Endothelial cell (in vitro differentiated cells): ENCODE measurements around the gene SREBF1. TPM values are rescaled to one million over a fixed set of nuclear protein-coding genes. Genes with fewer than 3 reads are reported as not detected.
A peak's percentile ranks its signal among the peaks of the same experiment; 100 is the strongest.

Experiments used
- DNase-seq: peaks from one replicate; pipeline ENCODE4 v3.0.0; 2021; ENCODE audit warnings: low spot score
- H3K27ac Mint-ChIP-seq: one replicate; pipeline ENCODE4 v1.8.0; 2021; ENCODE audit warnings: mixed read lengths, inconsistent platforms; ENCODE audit not compliant: unreplicated experiment
- H3K27me3 Mint-ChIP-seq: one replicate; pipeline ENCODE4 v1.8.0; 2021; ENCODE audit warnings: mild to moderate bottlenecking, moderate library complexity, mixed read lengths, inconsistent platforms; ENCODE audit not compliant: unreplicated experiment
- H3K36me3 Mint-ChIP-seq: one replicate; pipeline ENCODE4 v1.8.0; 2021; ENCODE audit warnings: mild to moderate bottlenecking, low read depth, mixed read lengths, inconsistent platforms; ENCODE audit not compliant: unreplicated experiment
- H3K4me1 Mint-ChIP-seq: one replicate; pipeline ENCODE4 v1.8.0; 2021; ENCODE audit warnings: mild to moderate bottlenecking, mixed read lengths, inconsistent platforms; ENCODE audit not compliant: unreplicated experiment
- H3K4me3 Mint-ChIP-seq: one replicate; pipeline ENCODE4 v1.8.0; 2021; ENCODE audit warnings: mild to moderate bottlenecking, mixed read lengths, inconsistent platforms; ENCODE audit not compliant: unreplicated experiment
- H3K9me3 Mint-ChIP-seq: one replicate; pipeline ENCODE4 v1.8.0; 2021; ENCODE audit warnings: mixed read lengths, inconsistent platforms; ENCODE audit not compliant: unreplicated experiment
- total RNA-seq: library from RNA; stranded (reverse); fragmentation: NEBNext Ultra II Directional; extraction: Animal tissue kit (Norgen Biotek cat#: 25700); gene quantifications from one replicate; pipeline ENCODE4 v1.2.1, GENCODE V29; 2021; ENCODE audit not compliant: unreplicated experiment
- TF ChIP-seq, protein P1 (sequence below): fragments of 200-600 bp; sonication (generic); IDR thresholded peaks from one replicate; pipeline ENCODE4 v1.5.0; 2021; ENCODE audit warnings: antibody characterized with exemption; ENCODE audit not compliant: unreplicated experiment

The SREBF1 gene
- total RNA-seq, 1 donor from 2014 or later, result 146 TPM

GRCh38 chr17:17795946-17796786, 40.6 kb downstream of the SREBF1 start:
- Mint-ChIP-seq H3K4me3 (no peak overlapping the region), H3K27me3 (peaks cover 12% of the 10 kb centered on the region), H3K9me3 (no peaks in the 10 kb centered on the region), H3K27ac (no peak overlapping the region), H3K4me1 (peaks cover 9% of the 10 kb centered on the region), H3K36me3 (peaks cover 23% of the 10 kb centered on the region)
- TF ChIP-seq, protein P1, sequence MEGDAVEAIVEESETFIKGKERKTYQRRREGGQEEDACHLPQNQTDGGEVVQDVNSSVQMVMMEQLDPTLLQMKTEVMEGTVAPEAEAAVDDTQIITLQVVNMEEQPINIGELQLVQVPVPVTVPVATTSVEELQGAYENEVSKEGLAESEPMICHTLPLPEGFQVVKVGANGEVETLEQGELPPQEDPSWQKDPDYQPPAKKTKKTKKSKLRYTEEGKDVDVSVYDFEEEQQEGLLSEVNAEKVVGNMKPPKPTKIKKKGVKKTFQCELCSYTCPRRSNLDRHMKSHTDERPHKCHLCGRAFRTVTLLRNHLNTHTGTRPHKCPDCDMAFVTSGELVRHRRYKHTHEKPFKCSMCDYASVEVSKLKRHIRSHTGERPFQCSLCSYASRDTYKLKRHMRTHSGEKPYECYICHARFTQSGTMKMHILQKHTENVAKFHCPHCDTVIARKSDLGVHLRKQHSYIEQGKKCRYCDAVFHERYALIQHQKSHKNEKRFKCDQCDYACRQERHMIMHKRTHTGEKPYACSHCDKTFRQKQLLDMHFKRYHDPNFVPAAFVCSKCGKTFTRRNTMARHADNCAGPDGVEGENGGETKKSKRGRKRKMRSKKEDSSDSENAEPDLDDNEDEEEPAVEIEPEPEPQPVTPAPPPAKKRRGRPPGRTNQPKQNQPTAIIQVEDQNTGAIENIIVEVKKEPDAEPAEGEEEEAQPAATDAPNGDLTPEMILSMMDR, result no peak
- no peak for DNase-seq

GRCh38 chr17:17795296-17795695, 41.5 kb downstream of the SREBF1 start:
- Mint-ChIP-seq H3K4me3 (no peak overlapping the region), H3K36me3 (peaks cover 20% of the 10 kb centered on the region), H3K27ac (no peak overlapping the region), H3K4me1 (peaks cover 9% of the 10 kb centered on the region), H3K9me3 (no peaks in the 10 kb centered on the region), H3K27me3 (peaks cover 12% of the 10 kb centered on the region)
- TF ChIP-seq, protein P1, result no peak
- no peak for DNase-seq

DNA sequence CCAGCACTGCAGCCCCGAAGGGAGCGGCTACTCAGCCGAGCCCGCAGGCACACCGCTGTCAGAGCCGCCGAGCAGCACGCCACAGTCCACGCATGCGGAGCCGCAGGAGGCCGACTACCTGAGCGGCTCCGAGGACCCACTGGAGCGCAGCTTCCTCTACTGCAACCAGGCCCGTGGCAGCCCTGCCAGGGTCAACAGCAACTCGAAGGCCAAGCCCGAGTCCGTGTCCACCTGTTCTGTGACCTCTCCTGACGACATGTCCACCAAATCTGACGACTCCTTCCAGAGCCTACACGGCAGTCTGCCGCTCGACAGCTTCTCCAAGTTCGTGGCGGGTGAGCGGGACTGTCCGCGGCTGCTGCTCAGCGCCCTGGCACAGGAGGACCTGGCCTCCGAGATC, 42.4 kb downstream of the SREBF1 start:
- Mint-ChIP-seq H3K36me3 (peaks cover 15% of the 10 kb centered on the region), H3K27me3 (peaks cover 14% of the 10 kb centered on the region), H3K4me1 (peaks cover 9% of the 10 kb centered on the region), H3K4me3 (no peak overlapping the region), H3K27ac (no peak overlapping the region), H3K9me3 (no peaks in the 10 kb centered on the region)
- no peak for DNase-seq
- TF ChIP-seq, protein P1, result no peak

DNA sequence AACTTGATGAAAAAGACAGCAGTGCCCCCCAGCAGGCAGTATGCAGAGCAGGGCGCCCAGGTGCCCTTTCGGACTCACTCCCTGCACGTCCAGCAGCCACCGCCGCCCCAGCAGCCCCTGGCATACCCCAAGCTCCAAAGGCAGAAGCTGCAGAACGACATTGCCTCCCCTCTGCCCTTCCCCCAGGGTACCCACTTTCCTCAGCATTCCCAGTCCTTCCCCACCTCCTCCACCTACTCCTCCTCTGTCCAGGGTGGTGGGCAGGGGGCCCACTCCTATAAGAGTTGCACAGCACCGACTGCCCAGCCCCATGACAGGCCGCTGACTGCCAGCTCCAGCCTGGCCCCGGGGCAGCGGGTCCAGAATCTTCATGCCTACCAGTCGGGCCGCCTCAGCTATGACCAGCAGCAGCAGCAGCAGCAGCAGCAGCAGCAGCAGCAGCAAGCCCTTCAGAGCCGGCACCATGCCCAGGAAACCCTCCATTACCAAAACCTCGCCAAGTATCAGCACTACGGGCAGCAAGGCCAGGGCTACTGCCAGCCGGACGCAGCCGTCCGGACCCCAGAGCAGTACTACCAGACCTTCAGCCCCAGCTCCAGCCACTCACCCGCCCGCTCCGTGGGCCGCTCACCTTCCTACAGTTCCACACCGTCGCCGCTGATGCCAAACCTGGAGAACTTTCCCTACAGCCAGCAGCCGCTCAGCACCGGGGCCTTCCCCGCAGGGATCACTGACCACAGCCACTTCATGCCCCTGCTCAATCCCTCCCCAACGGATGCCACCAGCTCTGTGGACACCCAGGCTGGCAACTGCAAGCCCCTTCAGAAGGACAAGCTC, 43.2 kb downstream of the SREBF1 start:
- TF ChIP-seq, protein P1, result no peak
- DNase-seq, result no peak
- Mint-ChIP-seq H3K27ac (peak overlapping the region; percentile 77), H3K36me3 (peaks cover 15% of the 10 kb centered on the region), H3K27me3 (peaks cover 15% of the 10 kb centered on the region), H3K4me1 (peaks cover 9% of the 10 kb centered on the region), H3K4me3 (peak overlapping the region; percentile 47), H3K9me3 (no peaks in the 10 kb centered on the region)
